Measurements from ENCODE around the gene UBALD2. TPM values are rescaled to one million over a fixed set of nuclear protein-coding genes. Genes with fewer than 3 reads are reported as not detected.

The UBALD2 gene
- polyA plus RNA-seq, 1 of the 3 experiments (the other 2 are of a cell fraction) = 27.0 TPM

DNA sequence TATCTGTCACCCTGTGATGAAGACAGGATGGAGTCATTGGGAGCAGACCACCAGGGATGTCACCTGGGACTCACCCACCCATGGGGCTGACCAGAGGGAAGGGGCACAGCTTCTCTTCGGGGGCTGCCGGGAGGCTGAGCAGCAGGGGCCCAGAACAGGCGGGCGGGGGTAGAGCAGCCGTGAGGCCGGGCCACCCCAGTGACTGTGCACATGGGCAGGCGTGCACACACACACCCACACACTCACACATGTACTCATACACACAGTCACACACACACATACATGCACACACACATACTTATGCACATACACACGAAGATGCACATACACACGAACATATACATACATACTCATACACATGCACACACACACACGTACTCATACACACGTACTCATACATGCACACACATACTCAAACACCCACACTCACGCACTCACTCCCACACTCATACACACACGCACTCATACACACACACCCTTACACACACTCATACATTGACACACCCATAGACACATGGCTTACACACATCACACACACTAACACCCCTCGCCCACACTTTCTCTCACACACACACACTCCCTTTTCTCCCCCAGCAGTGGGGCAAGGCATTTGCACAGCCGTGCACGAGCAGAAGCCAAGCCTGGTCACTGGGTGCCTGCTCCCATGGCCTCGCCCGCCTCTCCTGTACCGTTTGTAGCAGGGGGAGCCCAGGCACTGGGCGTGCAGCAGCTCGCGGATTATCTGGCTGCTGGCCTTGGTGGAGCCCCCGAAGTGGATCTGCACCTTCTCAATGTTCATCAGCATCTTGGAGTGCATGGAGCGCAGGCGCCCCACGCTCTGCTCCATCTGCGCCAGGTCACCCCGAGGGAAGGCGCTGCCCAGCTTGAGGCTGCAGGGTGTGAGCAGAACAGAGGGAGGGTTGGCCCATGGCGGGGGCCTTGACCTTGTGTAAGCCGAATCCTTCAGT is 12.4 kb downstream of the UBALD2 start:
- Histone ChIP-seq H3F3A (replicated peaks; ENCODE audit: insufficient read depth) (peaks cover 3% of the 10 kb centered on the region), H3K4me2 (no peak overlapping the region), H3K79me2 (ENCODE audit: insufficient read depth) (no peaks in the 10 kb centered on the region), H3K9ac (no peak overlapping the region), H3K9me2 (no peaks in the 10 kb centered on the region), H4K20me1 (ENCODE audit: insufficient read depth) (no peaks in the 10 kb centered on the region), H3K36me3 (replicated peaks in 1 of 2; ENCODE audit: control insufficient read depth in 1 of 2, insufficient read depth in 2 of 2, low read length in 1 of 2) (no peaks in the 10 kb centered on the region), H3K9me3 (no peaks in the 10 kb centered on the region), H3K27ac (ENCODE audit: low read depth in 2 of 2, low read length in 1 of 2) (no peak overlapping the region), H3K4me3 (ENCODE audit: low read depth in 2 of 2, low read length in 1 of 2) (no peak overlapping the region), H2AFZ (ENCODE audit: low read depth) (no peak overlapping the region), H3K4me1 (ENCODE audit: control insufficient read depth in 1 of 2, insufficient read depth in 2 of 2, low read depth in 1 of 2, low read length in 1 of 2) (peaks cover 5 to 10% of the 10 kb centered on the region in 2 experiments; a peak in 1 of 4 replicates), H3K27me3 (ENCODE audit: insufficient read depth) (no peaks in the 10 kb centered on the region)
- ChIA-PET POLR2A (no interaction called here), CTCF (interaction anchor here (0.8 to 8.8 kb wide), 16 partner anchors 9 to 275 kb away, joined by 3 to 332 read pairs (median 46); partner anchors contain the start of genes EXOC7, QRICH2, SPHK1 and UBALD2)
- WGBS (ENCODE audit: low lambda C conversion rate) = 94% methylated on average over 23 of the region's 31 CpGs
- TF ChIP-seq, protein P1, sequence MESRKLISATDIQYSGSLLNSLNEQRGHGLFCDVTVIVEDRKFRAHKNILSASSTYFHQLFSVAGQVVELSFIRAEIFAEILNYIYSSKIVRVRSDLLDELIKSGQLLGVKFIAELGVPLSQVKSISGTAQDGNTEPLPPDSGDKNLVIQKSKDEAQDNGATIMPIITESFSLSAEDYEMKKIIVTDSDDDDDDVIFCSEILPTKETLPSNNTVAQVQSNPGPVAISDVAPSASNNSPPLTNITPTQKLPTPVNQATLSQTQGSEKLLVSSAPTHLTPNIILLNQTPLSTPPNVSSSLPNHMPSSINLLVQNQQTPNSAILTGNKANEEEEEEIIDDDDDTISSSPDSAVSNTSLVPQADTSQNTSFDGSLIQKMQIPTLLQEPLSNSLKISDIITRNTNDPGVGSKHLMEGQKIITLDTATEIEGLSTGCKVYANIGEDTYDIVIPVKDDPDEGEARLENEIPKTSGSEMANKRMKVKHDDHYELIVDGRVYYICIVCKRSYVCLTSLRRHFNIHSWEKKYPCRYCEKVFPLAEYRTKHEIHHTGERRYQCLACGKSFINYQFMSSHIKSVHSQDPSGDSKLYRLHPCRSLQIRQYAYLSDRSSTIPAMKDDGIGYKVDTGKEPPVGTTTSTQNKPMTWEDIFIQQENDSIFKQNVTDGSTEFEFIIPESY (IDR thresholded peaks at IDR 0.05; ENCODE audit: borderline replicate concordance, low read depth) = no peak
- no peak for TF ChIP-seq JUND (IDR thresholded peaks at IDR 0.05)
- no peak for TF ChIP-seq RCOR1 (IDR thresholded peaks at IDR 0.05; ENCODE audit: low read length)
- DNase-seq = peak; percentile 36

GRCh38 chr17:76278268-76278908 is 13.2 kb downstream of the UBALD2 start:
- peaks cover 5 to 10% of the 10 kb centered on the region in 2 experiments; a peak in 1 of 4 replicates for H3K4me1 ChIP-seq (ENCODE audit: control insufficient read depth in 1 of 2, insufficient read depth in 2 of 2, low read depth in 1 of 2, low read length in 1 of 2)
- no peak overlapping the region for H3K4me2 ChIP-seq
- CTCF ChIA-PET = interaction anchor here (0.8 to 8.8 kb wide), 33 partner anchors 9 to 347 kb away, joined by 3 to 332 read pairs (median 21); partner anchors contain the start of genes EXOC7, FOXJ1, QRICH2 and RNF157
- H3F3A ChIP-seq (replicated peaks; ENCODE audit: insufficient read depth) = peaks cover 3% of the 10 kb centered on the region
- no peaks in the 10 kb centered on the region for H3K36me3 ChIP-seq (replicated peaks in 1 of 2; ENCODE audit: control insufficient read depth in 1 of 2, insufficient read depth in 2 of 2, low read length in 1 of 2)
- no peak for DNase-seq
- no peak overlapping the region for H2AFZ ChIP-seq (ENCODE audit: low read depth)
- no peak overlapping the region for H3K9ac ChIP-seq
- no peaks in the 10 kb centered on the region for H3K9me3 ChIP-seq
- TF ChIP-seq RAD21 (IDR thresholded peaks at IDR 0.05; ENCODE audit: low read length) (no peak), SIN3A (IDR thresholded peaks at IDR 0.05; ENCODE audit: borderline replicate concordance, low read depth, low read length) (no peak), EP300 (IDR thresholded peaks at IDR 0.05; ENCODE audit: borderline replicate concordance in 1 of 2, low read depth in 1 of 2, low read length in 1 of 2) (no peak), CHD2 (IDR thresholded peaks at IDR 0.05; ENCODE audit: low read length, partially characterized antibody) (no peak), CTCF (IDR thresholded peaks at IDR 0.05) (no peak), NRF1 (IDR thresholded peaks at IDR 0.05; ENCODE audit: low read depth, low read length) (no peak), MAX (IDR thresholded peaks at IDR 0.05; ENCODE audit: low read depth) (no peak)
- H4K20me1 ChIP-seq (ENCODE audit: insufficient read depth) = no peaks in the 10 kb centered on the region
- POLR2A ChIA-PET = no interaction called here
- no peaks in the 10 kb centered on the region for H3K27me3 ChIP-seq (ENCODE audit: insufficient read depth)
- H3K27ac ChIP-seq (ENCODE audit: low read depth in 2 of 2, low read length in 1 of 2) = no peak overlapping the region
- 94% methylated on average over 15 of the region's 19 CpGs for WGBS (ENCODE audit: low lambda C conversion rate)
- H3K4me3 ChIP-seq (ENCODE audit: low read depth in 2 of 2, low read length in 1 of 2) = no peak overlapping the region
- H3K79me2 ChIP-seq (ENCODE audit: insufficient read depth) = no peaks in the 10 kb centered on the region
- no peaks in the 10 kb centered on the region for H3K9me2 ChIP-seq
